PC-3 (cell line): ENCODE measurements around the gene ELAPOR1. TPM values are rescaled to one million over a fixed set of nuclear protein-coding genes. Genes with fewer than 3 reads are reported as not detected.

Experiments used
- ATAC-seq: fragments of 200-7000 bp; cut with Tn5 transposase; 2 replicates; pipeline ENCODE4 v1.9.1; 2020; ENCODE audit warnings: mild to moderate bottlenecking, moderate library complexity
- BruUV-seq: library from RNA; stranded (reverse); fragments of 400-500 nt; replicated peaks from 2 replicates; lab custom pipeline; 2021; lab: Mats Ljungman, UMichigan
- CTCF ChIA-PET: fragments of 300-600 bp; sonication (Branson Sonifier 250); formaldehyde crosslinking; loops from one replicate; lab custom pipeline; 2022; ENCODE audit warnings: antibody characterized with exemption; lab: Charles Lee
- POLR2A ChIA-PET: fragments of 300-600 bp; sonication (Branson Sonifier 250); formaldehyde crosslinking; loops from one replicate; lab custom pipeline; 2022; ENCODE audit warnings: antibody characterized with exemption; ENCODE audit not compliant: unreplicated experiment; lab: Charles Lee
- DNase-seq: peaks from one replicate; pipeline ENCODE4 v3.0.0-alpha.2; 2015
- H2AFZ ChIP-seq: fragments of 300-600 bp; sonication (generic); 2 replicates; pipeline ENCODE4 v1.6.0; 2016; ENCODE audit warnings: antibody characterized with exemption, low read length
- H3F3A ChIP-seq: fragments of 300-600 bp; sonication (generic); one replicate; pipeline ENCODE4 v1.6.0; 2017; ENCODE audit warnings: antibody characterized with exemption, low read length, control low read depth, mild to moderate bottlenecking; ENCODE audit not compliant: unreplicated experiment
- H3K27ac ChIP-seq: fragments of 300-600 bp; sonication (generic); 2 replicates; pipeline ENCODE4 v1.5.1; 2016; ENCODE audit warnings: mild to moderate bottlenecking, low read length
- H3K27me3 ChIP-seq: fragments of 300-600 bp; sonication (generic); 2 replicates; pipeline ENCODE4 v1.6.1; 2016; ENCODE audit warnings: low read length, mixed read lengths
- H3K36me3 ChIP-seq: fragments of 300-600 bp; sonication (generic); 2 replicates; pipeline ENCODE4 v1.6.1; 2016; ENCODE audit warnings: low read depth, mixed run types, low read length, mixed read lengths
- H3K4me1 ChIP-seq: fragments of 300-600 bp; sonication (generic); 2 replicates; pipeline ENCODE4 v1.5.1; 2016; ENCODE audit warnings: low read length; ENCODE audit not compliant: insufficient read depth
- H3K4me2 ChIP-seq: fragments of 300-600 bp; sonication (generic); 2 replicates; pipeline ENCODE4 v1.6.0; 2016; ENCODE audit warnings: low read length
- H3K4me3 ChIP-seq: fragments of 300-600 bp; sonication (generic); 2 replicates; pipeline ENCODE4 v1.5.1; 2016; ENCODE audit warnings: mild to moderate bottlenecking, low read length, mixed read lengths
- H3K79me2 ChIP-seq: fragments of 300-600 bp; sonication (generic); 2 replicates; pipeline ENCODE4 v1.6.1; 2017; ENCODE audit warnings: low read length, mixed read lengths
- H3K9ac ChIP-seq: fragments of 300-600 bp; sonication (generic); 2 replicates; pipeline ENCODE4 v1.6.0; 2016; ENCODE audit warnings: mild to moderate bottlenecking, low read length
- H3K9me2 ChIP-seq: fragments of 300-600 bp; sonication (generic); replicated peaks from 2 replicates; pipeline ENCODE4 v1.6.1; 2016; ENCODE audit warnings: mixed run types, low read length, mixed read lengths
- H3K9me3 ChIP-seq: fragments of 300-600 bp; sonication (generic); 2 replicates; pipeline ENCODE4 v1.6.1; 2016; ENCODE audit warnings: low read length, mixed read lengths
- H4K20me1 ChIP-seq: fragments of 300-600 bp; sonication (generic); 2 replicates; pipeline ENCODE4 v1.6.1; 2016; ENCODE audit warnings: low read length, mixed read lengths
- EZH2 ChIP-seq: fragments of 300-600 bp; sonication (generic); IDR thresholded peaks from one replicate; pipeline ENCODE4 v1.6.1; 2017; ENCODE audit warnings: antibody characterized with exemption, mild to moderate bottlenecking, low read length; ENCODE audit not compliant: unreplicated experiment
- EZH2phosphoT487 ChIP-seq: fragments of 300-600 bp; sonication (generic); IDR thresholded peaks from 2 replicates; pipeline ENCODE4 v1.6.1; 2018; ENCODE audit warnings: mild to moderate bottlenecking, antibody characterized with exemption, low read length, borderline replicate concordance
- intact Hi-C: fragments of 100-400 bp; cut with micrococcal nuclease; formaldehyde crosslinking; loops from 2 replicates; pipeline ENCODE4 v1.9.0; 2023
- total RNA-seq: library from RNA; depleted of rRNA; stranded (reverse); fragments of >200 nt; gene quantifications from 2 replicates; pipeline ENCODE4 v1.2.3, GENCODE V29; 2014
- TF ChIP-seq, protein P1 (sequence below): fragments of 300-600 bp; sonication (generic); conservative IDR thresholded peaks from 2 replicates; pipeline ENCODE4 v1.5.1; 2017; ENCODE audit warnings: antibody characterized with exemption, low read depth, mild to moderate bottlenecking, low read length

ELAPOR1 gene
- total RNA-seq, 1 experiment from 2014 or later = 0.80 TPM

DNA sequence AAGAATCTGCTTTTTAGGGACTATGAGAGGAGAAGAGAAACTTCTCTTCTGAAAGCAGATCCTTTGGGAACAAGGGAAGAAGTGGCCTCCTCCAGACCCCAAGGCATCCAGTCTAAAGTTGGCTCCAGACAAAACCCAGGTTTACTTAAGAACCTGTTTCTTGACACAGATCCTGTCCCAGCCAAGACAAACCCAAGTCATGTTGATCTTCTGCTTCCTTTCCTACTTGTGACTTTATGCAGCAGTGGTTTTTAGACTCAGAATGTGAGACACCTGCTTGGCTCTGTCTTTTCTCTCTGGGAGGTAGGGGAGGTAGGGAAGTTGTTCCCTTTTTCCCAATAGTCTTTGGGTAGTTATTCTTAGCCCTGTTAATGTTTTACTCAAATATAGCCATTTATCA lies 38.3 kb downstream of the ELAPOR1 start:
- no peaks in the 10 kb centered on the region for H3K9me2 ChIP-seq
- no TSS peak for BruUV-seq
- H4K20me1 ChIP-seq = no peaks in the 10 kb centered on the region
- DNase-seq (peak; percentile 74), ATAC-seq (peak; percentile 66)
- H3K27ac ChIP-seq = peak overlapping the region; percentile 41
- H3K4me2 ChIP-seq = peak overlapping the region; percentile 34; the same call in 1 of the 2 replicates
- no peak overlapping the region for H3K4me3 ChIP-seq
- no peaks in the 10 kb centered on the region for H3K9me3 ChIP-seq
- TF ChIP-seq EZH2phosphoT487 (no peak), EZH2 (no peak)
- TF ChIP-seq, protein P1, sequence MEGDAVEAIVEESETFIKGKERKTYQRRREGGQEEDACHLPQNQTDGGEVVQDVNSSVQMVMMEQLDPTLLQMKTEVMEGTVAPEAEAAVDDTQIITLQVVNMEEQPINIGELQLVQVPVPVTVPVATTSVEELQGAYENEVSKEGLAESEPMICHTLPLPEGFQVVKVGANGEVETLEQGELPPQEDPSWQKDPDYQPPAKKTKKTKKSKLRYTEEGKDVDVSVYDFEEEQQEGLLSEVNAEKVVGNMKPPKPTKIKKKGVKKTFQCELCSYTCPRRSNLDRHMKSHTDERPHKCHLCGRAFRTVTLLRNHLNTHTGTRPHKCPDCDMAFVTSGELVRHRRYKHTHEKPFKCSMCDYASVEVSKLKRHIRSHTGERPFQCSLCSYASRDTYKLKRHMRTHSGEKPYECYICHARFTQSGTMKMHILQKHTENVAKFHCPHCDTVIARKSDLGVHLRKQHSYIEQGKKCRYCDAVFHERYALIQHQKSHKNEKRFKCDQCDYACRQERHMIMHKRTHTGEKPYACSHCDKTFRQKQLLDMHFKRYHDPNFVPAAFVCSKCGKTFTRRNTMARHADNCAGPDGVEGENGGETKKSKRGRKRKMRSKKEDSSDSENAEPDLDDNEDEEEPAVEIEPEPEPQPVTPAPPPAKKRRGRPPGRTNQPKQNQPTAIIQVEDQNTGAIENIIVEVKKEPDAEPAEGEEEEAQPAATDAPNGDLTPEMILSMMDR = no peak
- H3K4me1 ChIP-seq = peaks cover 12% of the 10 kb centered on the region
- no peaks in the 10 kb centered on the region for H3K79me2 ChIP-seq
- ChIA-PET POLR2A (no interaction called here), CTCF (no interaction called here)
- no peak overlapping the region for H3K9ac ChIP-seq
- no peaks in the 10 kb centered on the region for H3K36me3 ChIP-seq
- H2AFZ ChIP-seq = no peak overlapping the region
- H3K27me3 ChIP-seq = no peaks in the 10 kb centered on the region
- H3F3A ChIP-seq = no peaks in the 10 kb centered on the region
- intact Hi-C loops = no loop called here

DNA sequence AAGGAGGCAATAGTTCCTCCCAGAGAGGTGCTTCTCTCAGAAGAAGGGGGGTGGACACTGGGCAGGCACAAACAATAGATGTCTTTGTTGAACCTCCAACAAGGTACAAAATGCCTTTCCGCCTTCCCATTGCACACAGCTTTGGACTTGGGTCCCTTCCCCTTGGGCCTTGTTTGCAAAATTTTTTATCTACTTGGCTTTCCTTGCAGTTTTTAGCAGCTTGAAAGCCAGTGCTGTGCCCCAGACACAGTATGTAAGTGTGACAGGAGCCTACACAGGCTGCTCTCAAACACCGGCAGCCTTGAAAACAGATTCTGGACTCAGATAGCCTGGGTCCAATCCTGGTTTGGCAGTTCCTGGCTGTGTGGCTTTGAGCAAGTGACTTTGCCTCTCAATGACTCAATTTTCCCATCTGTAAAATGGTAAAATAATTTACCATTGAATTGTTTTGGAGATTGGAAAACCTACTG lies 43.0 kb downstream of the ELAPOR1 start:
- Histone ChIP-seq H2AFZ (no peak overlapping the region), H3K27me3 (no peaks in the 10 kb centered on the region)

DNA sequence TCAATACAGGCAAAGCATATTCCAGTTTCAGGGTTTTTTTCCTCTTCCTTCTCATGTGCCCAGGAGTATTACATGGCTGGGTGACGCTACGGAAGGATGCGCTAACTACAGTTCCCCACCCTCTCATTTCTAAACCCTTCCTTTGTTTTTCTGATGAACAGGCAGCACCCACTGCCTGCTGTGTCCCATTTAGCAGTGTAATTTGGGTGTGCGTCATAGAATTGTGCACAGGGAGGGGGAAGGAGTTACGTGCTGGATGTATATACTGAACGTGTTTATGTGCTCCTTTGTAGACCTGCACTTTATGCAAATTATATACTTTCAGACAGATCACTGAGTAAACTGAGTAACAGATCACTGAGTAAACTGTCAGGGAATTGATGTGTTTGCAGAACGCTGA lies 44.5 kb downstream of the ELAPOR1 start:
- Histone ChIP-seq H3K4me3 (peak overlapping the region; percentile 7; the same call in 1 of the 2 replicates), H3K36me3 (no peaks in the 10 kb centered on the region), H3K9me3 (no peaks in the 10 kb centered on the region), H4K20me1 (no peaks in the 10 kb centered on the region), H3K4me2 (peak overlapping the region; percentile 54), H3K79me2 (no peaks in the 10 kb centered on the region), H3K9me2 (no peaks in the 10 kb centered on the region), H3K9ac (no peak overlapping the region), H3K4me1 (peaks cover 4% of the 10 kb centered on the region; the same call in 1 of the 2 replicates), H3F3A (no peaks in the 10 kb centered on the region), H2AFZ (peak overlapping the region; percentile 68), H3K27me3 (no peaks in the 10 kb centered on the region), H3K27ac (no peak overlapping the region)
- ATAC-seq (peak; percentile 79), DNase-seq (peak; percentile 34)
- no TSS peak for BruUV-seq
- CTCF ChIA-PET = no interaction called here
- TF ChIP-seq, protein P1 = no peak
- no peak for TF ChIP-seq EZH2phosphoT487
- TF ChIP-seq EZH2 = no peak
- intact Hi-C loops = no loop called here
- POLR2A ChIA-PET = no interaction called here

More for the DNA sequence above, 43.0 kb downstream of the ELAPOR1 start:
- no peak overlapping the region for H3K27ac ChIP-seq
- H3K79me2 ChIP-seq = no peaks in the 10 kb centered on the region
- intact Hi-C loops = no loop called here
- no peak overlapping the region for H3K4me3 ChIP-seq
- ChIA-PET POLR2A (no interaction called here), CTCF (no interaction called here)
- TF ChIP-seq EZH2 = no peak
- TF ChIP-seq, protein P1 = no peak
- no peak for TF ChIP-seq EZH2phosphoT487
- H3K9me2 ChIP-seq = no peaks in the 10 kb centered on the region
- no peaks in the 10 kb centered on the region for H3K36me3 ChIP-seq
- ATAC-seq = no peak
- H3F3A ChIP-seq = no peaks in the 10 kb centered on the region
- no peak for DNase-seq
- peaks cover 9% of the 10 kb centered on the region for H3K4me1 ChIP-seq
- no TSS peak for BruUV-seq
- no peak overlapping the region for H3K9ac ChIP-seq
- no peak overlapping the region for H3K4me2 ChIP-seq
- no peaks in the 10 kb centered on the region for H3K9me3 ChIP-seq
- no peaks in the 10 kb centered on the region for H4K20me1 ChIP-seq
